Stimulated activated CD8-positive, alpha-beta memory T cell treated with anti-CD3 and anti-CD28 coated beads, Interleukin-12 subunit alpha, Interleukin-12 subunit beta, amount 100 ng/mL, for 24 hours (primary cell): ENCODE measurements around the gene MARCHF4.
"Not testable (repeated sequence)": the region's sequence is repeated elsewhere in the genome, so short reads cannot be mapped to it uniquely, and the experiment has no call there.

Experiments used
- DNase-seq: peaks from one replicate; pipeline ENCODE4 v3.0.0-alpha.2; 2020; ENCODE audit errors: extremely low read depth

MARCHF4 gene

GRCh38 chr2:216392018-216392562, 19.8 kb upstream of the MARCHF4 start:
- no peak for DNase-seq

GRCh38 chr2:216391401-216391800, 19.1 kb upstream of the MARCHF4 start:
- DNase-seq = no peak

- no peak for DNase-seq
These were observed 17.3 kb upstream of the MARCHF4 start for GRCh38 chr2:216389570-216389969.

- DNase-seq = no peak
These were observed 16.0 kb upstream of the MARCHF4 start for GRCh38 chr2:216388046-216388884.

GRCh38 chr2:216387262-216387661, 15.0 kb upstream of the MARCHF4 start:
- no peak for DNase-seq

- no peak for DNase-seq
These were observed 13.2 kb upstream of the MARCHF4 start for GRCh38 chr2:216385478-216385877.

- DNase-seq = not testable (repeated sequence)
These were observed 12.1 kb upstream of the MARCHF4 start for GRCh38 chr2:216384409-216384808.

- DNase-seq = no peak
These were observed 7.7 kb upstream of the MARCHF4 start for GRCh38 chr2:216379977-216380376.

- no peak for DNase-seq
These were observed 3.0 kb upstream of the MARCHF4 start for GRCh38 chr2:216375286-216375685.

- no peak for DNase-seq
These were observed 1.6 kb upstream of the MARCHF4 start for GRCh38 chr2:216373896-216374295.

- no peak for DNase-seq
These were observed 543 bp upstream of the MARCHF4 start for GRCh38 chr2:216372761-216373291.

GRCh38 chr2:216370961-216371712, 1.1 kb downstream of the MARCHF4 start:
- DNase-seq = no peak

GRCh38 chr2:216369821-216370220, 2.5 kb downstream of the MARCHF4 start:
- no peak for DNase-seq

- DNase-seq = no peak
These were observed 5.4 kb downstream of the MARCHF4 start for GRCh38 chr2:216366777-216367471.

GRCh38 chr2:216365518-216365917, 6.8 kb downstream of the MARCHF4 start:
- DNase-seq = no peak

- DNase-seq = no peak
These were observed 9.1 kb downstream of the MARCHF4 start for GRCh38 chr2:216363221-216363620.

GRCh38 chr2:216362730-216363129, 9.6 kb downstream of the MARCHF4 start:
- no peak for DNase-seq

GRCh38 chr2:216355711-216356110, 16.6 kb downstream of the MARCHF4 start:
- no peak for DNase-seq

GRCh38 chr2:216354306-216354705, 18.0 kb downstream of the MARCHF4 start:
- no peak for DNase-seq

GRCh38 chr2:216352653-216353270, 19.5 kb downstream of the MARCHF4 start:
- DNase-seq = no peak

- DNase-seq = no peak
These were observed 20.9 kb downstream of the MARCHF4 start for GRCh38 chr2:216351172-216351925.
